Left ventricle myocardium inferior (tissue), 1 donor: ENCODE results near the gene ZNF845. TPM values are rescaled to one million over a fixed set of nuclear protein-coding genes. Genes with fewer than 3 reads are reported as not detected.
"Not testable (repeated sequence)": the region's sequence is repeated elsewhere in the genome, so short reads cannot be mapped to it uniquely, and the experiment has no call there.

Experiments
- DNase-seq: peaks from one replicate; pipeline ENCODE4 v3.0.0-alpha.2; 2020
- H3K27ac ChIP-seq: fragments of 200-600 bp; replicated peaks from 2 replicates; pipeline ENCODE4 v1.8.0; 2021
- H3K27me3 ChIP-seq: fragments of 200-600 bp; 2 replicates; pipeline ENCODE4 v1.8.0; 2021; ENCODE audit warnings: low read depth
- H3K36me3 ChIP-seq: fragments of 200-600 bp; 2 replicates; pipeline ENCODE4 v1.8.0; 2021
- H3K4me1 ChIP-seq: fragments of 200-600 bp; 2 replicates; pipeline ENCODE4 v1.8.0; 2021
- H3K4me3 ChIP-seq: fragments of 200-600 bp; 2 replicates; pipeline ENCODE4 v1.8.0; 2021; ENCODE audit warnings: mild to moderate bottlenecking, moderate library complexity
- H3K9me3 ChIP-seq: fragments of 200-600 bp; replicated peaks from 2 replicates; pipeline ENCODE4 v1.8.0; 2021
- intact Hi-C: fragments of 100-400 bp; cut with micrococcal nuclease; formaldehyde crosslinking; loops from one replicate; pipeline ENCODE4 v1.11.0; 2022
- total RNA-seq: library from RNA; stranded (reverse); fragmentation: NEBNext Ultra II Directional; extraction: Animal tissue kit (Norgen Biotek cat#: 25700); gene quantifications from one replicate; pipeline ENCODE4 v1.2.1, GENCODE V29; 2021
- TF ChIP-seq, protein P1 (sequence below): fragments of 200-600 bp; IDR thresholded peaks from 2 replicates; pipeline ENCODE4 v1.8.0; 2021; ENCODE audit warnings: antibody characterized with exemption, mild to moderate bottlenecking, borderline replicate concordance
- donor health status: DM: no; HTN: yes; CAD: no; lungs with severe emphysema.

The ZNF845 gene
- total RNA-seq, 1 donor from 2014 or later, result 3.5 TPM

DNA sequence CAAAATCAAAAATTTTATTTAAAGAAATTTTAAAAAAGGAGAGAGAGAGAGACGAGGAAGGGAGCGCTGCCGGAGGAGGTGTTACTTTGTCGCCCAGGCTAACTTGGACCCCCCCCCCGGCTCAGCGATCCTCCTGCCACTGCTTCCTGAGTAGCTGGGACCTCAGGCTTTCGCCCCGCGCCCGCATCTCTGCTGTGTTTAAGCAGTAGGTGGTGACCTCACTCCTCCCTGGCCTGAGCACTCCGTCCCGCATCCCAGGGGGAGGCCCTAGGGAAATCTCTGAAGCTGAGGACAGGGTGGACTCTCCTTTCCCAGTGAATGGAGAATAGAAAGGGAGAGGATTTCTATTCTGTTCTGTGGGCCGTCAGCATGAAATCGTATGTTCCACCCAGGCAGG is 485 bp upstream of the ZNF845 start:
- intact Hi-C loops, result no loop called here
- TF ChIP-seq, protein P1, sequence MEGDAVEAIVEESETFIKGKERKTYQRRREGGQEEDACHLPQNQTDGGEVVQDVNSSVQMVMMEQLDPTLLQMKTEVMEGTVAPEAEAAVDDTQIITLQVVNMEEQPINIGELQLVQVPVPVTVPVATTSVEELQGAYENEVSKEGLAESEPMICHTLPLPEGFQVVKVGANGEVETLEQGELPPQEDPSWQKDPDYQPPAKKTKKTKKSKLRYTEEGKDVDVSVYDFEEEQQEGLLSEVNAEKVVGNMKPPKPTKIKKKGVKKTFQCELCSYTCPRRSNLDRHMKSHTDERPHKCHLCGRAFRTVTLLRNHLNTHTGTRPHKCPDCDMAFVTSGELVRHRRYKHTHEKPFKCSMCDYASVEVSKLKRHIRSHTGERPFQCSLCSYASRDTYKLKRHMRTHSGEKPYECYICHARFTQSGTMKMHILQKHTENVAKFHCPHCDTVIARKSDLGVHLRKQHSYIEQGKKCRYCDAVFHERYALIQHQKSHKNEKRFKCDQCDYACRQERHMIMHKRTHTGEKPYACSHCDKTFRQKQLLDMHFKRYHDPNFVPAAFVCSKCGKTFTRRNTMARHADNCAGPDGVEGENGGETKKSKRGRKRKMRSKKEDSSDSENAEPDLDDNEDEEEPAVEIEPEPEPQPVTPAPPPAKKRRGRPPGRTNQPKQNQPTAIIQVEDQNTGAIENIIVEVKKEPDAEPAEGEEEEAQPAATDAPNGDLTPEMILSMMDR, result no peak
- H3K27ac ChIP-seq, result peak overlapping the region; percentile 82
- DNase-seq, result peak; percentile 38
- H3K4me3 ChIP-seq, result peak overlapping the region; percentile 95
- peaks cover 9% of the 10 kb centered on the region for H3K27me3 ChIP-seq
- H3K9me3 ChIP-seq, result peaks cover 18% of the 10 kb centered on the region
- peaks cover 2% of the 10 kb centered on the region for H3K36me3 ChIP-seq
- H3K4me1 ChIP-seq, result peaks cover 23% of the 10 kb centered on the region

DNA sequence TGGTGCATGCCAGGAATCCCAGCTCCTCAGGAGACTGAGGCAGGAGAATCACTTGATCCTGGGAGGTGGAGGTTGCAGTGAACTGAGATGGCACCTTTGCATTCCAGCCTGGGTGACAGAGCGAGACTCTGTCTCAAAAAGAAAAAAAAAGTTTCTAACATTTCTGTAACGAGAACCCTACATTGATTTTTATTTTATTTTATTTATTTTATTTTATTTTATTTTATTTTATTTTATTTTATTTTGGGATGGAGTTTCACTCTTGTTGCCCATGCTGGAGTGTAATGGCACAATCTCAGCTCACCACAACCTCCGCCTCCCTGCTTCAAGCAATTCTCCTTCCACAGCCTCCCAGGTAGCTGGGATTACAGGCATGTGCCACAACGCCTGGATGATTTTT is 10.9 kb downstream of the ZNF845 start:
- Histone ChIP-seq H3K9me3 (peaks cover 92% of the 10 kb centered on the region), H3K36me3 (peaks cover 99% of the 10 kb centered on the region)
- H3K27ac ChIP-seq, intact Hi-C loops, H3K4me3 ChIP-seq, DNase-seq, H3K4me1 ChIP-seq, H3K27me3 ChIP-seq: not testable (repeated sequence)

DNA sequence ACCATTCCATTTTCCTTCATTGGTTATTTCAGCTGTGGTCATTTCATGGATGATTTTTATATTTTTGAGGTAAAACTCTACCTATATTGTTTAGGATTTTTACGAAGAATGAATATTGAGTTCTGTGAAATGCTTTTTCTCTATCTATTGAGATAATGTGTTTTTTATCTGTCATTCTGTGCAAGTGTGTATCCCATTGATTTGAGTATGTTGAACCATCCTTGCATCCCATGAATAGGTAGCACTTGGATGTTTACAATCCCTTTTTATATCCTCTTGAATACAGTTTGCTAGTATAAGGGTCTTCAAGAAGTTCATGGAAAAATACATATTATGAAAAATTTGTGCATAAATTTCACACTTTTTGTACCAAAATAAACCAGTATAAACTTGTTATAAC is 22.2 kb downstream of the ZNF845 start:
- peaks cover 94% of the 10 kb centered on the region for H3K9me3 ChIP-seq
- TF ChIP-seq, protein P1, result no peak

GRCh38 chr19:53357821-53358581 is 24.5 kb downstream of the ZNF845 start:
- intact Hi-C loops, result no loop called here
- H3K4me1 ChIP-seq, result no peaks in the 10 kb centered on the region
- TF ChIP-seq, protein P1, result no peak
- peaks cover 71% of the 10 kb centered on the region for H3K9me3 ChIP-seq
- no peaks in the 10 kb centered on the region for H3K27me3 ChIP-seq
- no peak for DNase-seq
- no peak overlapping the region for H3K27ac ChIP-seq
- H3K36me3 ChIP-seq, result peaks cover 30% of the 10 kb centered on the region
- H3K4me3 ChIP-seq, result no peak overlapping the region

More for the DNA sequence above, 22.2 kb downstream of the ZNF845 start:
- Histone ChIP-seq H3K4me3 (no peak overlapping the region), H3K36me3 (peaks cover 53% of the 10 kb centered on the region), H3K4me1 (no peaks in the 10 kb centered on the region), H3K27ac (no peak overlapping the region), H3K27me3 (no peaks in the 10 kb centered on the region)
- intact Hi-C loops, result no loop called here
- DNase-seq, result no peak

GRCh38 chr19:53360056-53360455 is 26.5 kb downstream of the ZNF845 start:
- intact Hi-C loops, DNase-seq, H3K27ac ChIP-seq, H3K27me3 ChIP-seq, H3K4me1 ChIP-seq, H3K4me3 ChIP-seq: not testable (repeated sequence)
- Histone ChIP-seq H3K9me3 (peaks cover 50% of the 10 kb centered on the region), H3K36me3 (peaks cover 11% of the 10 kb centered on the region)

DNA sequence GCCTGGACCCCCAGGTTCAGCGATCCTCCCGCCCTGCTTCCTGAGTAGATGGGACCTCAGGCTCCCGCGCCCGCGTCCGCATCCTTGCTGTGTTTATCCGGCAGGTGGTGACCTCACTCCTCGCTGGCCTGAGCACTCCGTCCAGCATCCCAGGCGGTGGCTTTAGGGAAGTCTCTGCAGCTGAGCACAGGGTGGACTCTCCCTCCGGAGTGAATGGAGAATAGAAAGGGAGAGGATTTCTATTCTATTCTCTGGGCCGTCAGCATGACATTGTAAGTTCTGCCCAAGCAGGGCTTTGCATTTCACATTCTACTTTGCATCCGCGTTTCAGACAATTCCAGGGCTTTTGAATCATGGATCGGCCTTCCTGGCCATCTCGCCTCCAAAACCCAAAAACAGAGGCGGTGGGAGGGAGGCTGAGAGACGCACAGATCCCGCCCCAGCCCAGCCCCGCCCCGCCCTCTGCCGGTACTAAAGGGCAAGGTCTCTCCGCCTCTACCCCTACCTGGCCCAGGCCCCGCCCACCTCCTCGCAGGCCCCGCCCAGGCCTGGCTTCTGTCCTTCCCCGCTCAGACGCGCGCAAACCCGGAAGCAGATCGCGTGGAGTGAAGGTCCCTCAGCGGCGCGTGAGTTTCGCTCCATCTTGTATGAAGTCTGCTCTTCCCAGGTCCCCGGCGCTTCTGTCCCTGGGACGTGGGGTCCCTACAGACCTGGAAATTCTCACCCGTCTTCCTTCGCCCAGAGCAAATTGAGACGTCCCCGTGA is 31.8 kb downstream of the ZNF845 start, which contains the start of gene ZNF525:
TSS of gene ZNF525 (plus strand) at position 572 of the 765 bp plus-strand sequence. CDS start 6,577 bp downstream, outside the sequence.
- H3K4me3 ChIP-seq, result peak within 1 kb of the TSS; percentile 86
- TF ChIP-seq, protein P1, result peak; percentile 46
- no peaks in the 10 kb centered on the region for H3K36me3 ChIP-seq
- H3K4me1 ChIP-seq, result peaks cover 12% of the 10 kb centered on the region
- peak within 1 kb of the TSS; percentile 68 for H3K27ac ChIP-seq
- peaks cover under 1% of the 10 kb centered on the region for H3K9me3 ChIP-seq
- DNase-seq, result peak; percentile 89
- intact Hi-C loops, result no loop called here
- H3K27me3 ChIP-seq, result no peaks in the 10 kb centered on the region
